ENCODE results near the gene NISCH.

Gene NISCH

GRCh38 chr3:52452126-52452525 is 3.3 kb upstream of the NISCH start:
- Histone ChIP-seq H3K27me3 (replicated peaks; ENCODE audit: insufficient read depth, low read length) (no peaks in the 10 kb centered on the region), H3K36me3 (replicated peaks; ENCODE audit: insufficient read depth, low read length) (no peaks in the 10 kb centered on the region), H3K27ac (ENCODE audit: low read length) (no peak overlapping the region), H3K9ac (ENCODE audit: low read length) (no peak overlapping the region), H4K20me1 (ENCODE audit: insufficient read depth, low read length) (no peaks in the 10 kb centered on the region), H3K79me2 (ENCODE audit: low read length) (peaks cover 20% of the 10 kb centered on the region), H3F3A (ENCODE audit: insufficient read depth, low read length) (peaks cover 5% of the 10 kb centered on the region), H3K4me1 (ENCODE audit: low read length) (peaks cover 13% of the 10 kb centered on the region), H2AFZ (ENCODE audit: low read length) (no peak overlapping the region), H3K9me2 (replicated peaks; ENCODE audit: insufficient read depth, low read length) (no peaks in the 10 kb centered on the region), H3K4me2 (ENCODE audit: low read depth, low read length) (no peak overlapping the region), H3K9me3 (replicated peaks; ENCODE audit: insufficient read depth, low read length) (no peaks in the 10 kb centered on the region), H3K4me3 (ENCODE audit: low read length) (no peak overlapping the region)
- DNase-seq, result no peak
- no peak for TF ChIP-seq EZH2 (optimal IDR thresholded peaks at IDR 0.05; ENCODE audit: low read depth, low read length)
- TF ChIP-seq EZH2phosphoT487 (IDR thresholded peaks at IDR 0.05; ENCODE audit: low read length), result no peak
- no peak for TF ChIP-seq CTCF (IDR thresholded peaks at IDR 0.05; ENCODE audit: low read length)

- peaks cover 21% of the 10 kb centered on the region for H3K79me2 ChIP-seq (ENCODE audit: low read length)
- TF ChIP-seq EZH2phosphoT487 (IDR thresholded peaks at IDR 0.05; ENCODE audit: low read length), result no peak
- TF ChIP-seq EZH2 (optimal IDR thresholded peaks at IDR 0.05; ENCODE audit: low read depth, low read length), result no peak
- no peak for TF ChIP-seq CTCF (IDR thresholded peaks at IDR 0.05; ENCODE audit: low read length)
- peaks cover 5% of the 10 kb centered on the region for H3F3A ChIP-seq (ENCODE audit: insufficient read depth, low read length)
- H3K4me1 ChIP-seq (ENCODE audit: low read length), result peaks cover 13% of the 10 kb centered on the region
- no peaks in the 10 kb centered on the region for H3K27me3 ChIP-seq (replicated peaks; ENCODE audit: insufficient read depth, low read length)
- no peaks in the 10 kb centered on the region for H4K20me1 ChIP-seq (ENCODE audit: insufficient read depth, low read length)
- H2AFZ ChIP-seq (ENCODE audit: low read length), result no peak overlapping the region
- H3K4me3 ChIP-seq (ENCODE audit: low read length), result no peak overlapping the region
- H3K9me3 ChIP-seq (replicated peaks; ENCODE audit: insufficient read depth, low read length), result no peaks in the 10 kb centered on the region
- H3K36me3 ChIP-seq (replicated peaks; ENCODE audit: insufficient read depth, low read length), result no peaks in the 10 kb centered on the region
- no peak overlapping the region for H3K9ac ChIP-seq (ENCODE audit: low read length)
- H3K4me2 ChIP-seq (ENCODE audit: low read depth, low read length), result no peak overlapping the region
- H3K27ac ChIP-seq (ENCODE audit: low read length), result no peak overlapping the region
- DNase-seq, result no peak
- H3K9me2 ChIP-seq (replicated peaks; ENCODE audit: insufficient read depth, low read length), result no peaks in the 10 kb centered on the region
These were observed 2.7 kb upstream of the NISCH start for GRCh38 chr3:52452570-52453221.

DNA sequence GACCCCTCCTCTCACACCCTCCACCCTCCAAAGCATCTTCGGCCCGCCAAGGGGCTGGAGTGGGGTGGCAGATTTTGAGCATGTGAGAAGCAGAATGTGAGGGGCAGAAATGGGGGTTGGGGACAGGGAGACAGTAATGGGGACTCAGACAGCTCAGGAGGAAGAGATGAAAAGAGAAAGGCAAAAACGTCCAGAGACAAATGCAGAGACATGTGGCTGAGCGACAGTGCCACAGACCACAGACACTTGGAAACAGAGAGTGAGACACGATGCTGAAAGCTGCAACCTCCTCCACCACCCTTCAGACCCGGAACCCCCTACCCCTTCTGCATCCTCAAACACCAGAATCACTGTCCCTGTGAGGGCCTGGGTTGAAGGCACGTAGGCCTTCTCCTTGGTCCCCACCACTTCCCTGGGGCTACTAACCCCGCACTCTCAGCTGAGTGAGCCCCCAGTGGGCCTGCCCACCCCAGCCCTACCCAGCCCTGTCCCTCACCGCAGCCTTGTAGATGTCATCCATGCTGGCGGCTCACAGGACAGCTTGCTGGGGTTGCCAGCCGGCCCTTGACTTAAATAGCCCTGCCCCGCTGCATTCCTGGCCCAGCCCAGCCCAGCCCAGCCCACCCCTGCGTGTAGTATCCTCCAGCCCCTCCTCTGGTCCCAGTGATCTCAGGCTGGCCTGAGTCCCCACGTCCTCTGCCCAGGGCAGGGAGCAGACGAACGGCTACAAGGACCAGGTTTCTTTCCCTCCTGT is 1.7 kb upstream of the NISCH start, which contains the start of gene TNNC1:
TNNC1 (minus strand) TSS at position 546 of the 754 bp plus-strand sequence; CDS start at position 520, 26 bp downstream.
- H3K9me2 ChIP-seq (replicated peaks; ENCODE audit: insufficient read depth, low read length), result no peaks in the 10 kb centered on the region
- no peak for DNase-seq
- no peak within 1 kb of the TSS for H3K27ac ChIP-seq (ENCODE audit: low read length)
- H3K4me3 ChIP-seq (ENCODE audit: low read length), result peak within 1 kb of the TSS; percentile 98
- TF ChIP-seq CTCF (IDR thresholded peaks at IDR 0.05; ENCODE audit: low read length), result no peak
- TF ChIP-seq EZH2 (optimal IDR thresholded peaks at IDR 0.05; ENCODE audit: low read depth, low read length), result no peak
- no peak for TF ChIP-seq EZH2phosphoT487 (IDR thresholded peaks at IDR 0.05; ENCODE audit: low read length)
- H2AFZ ChIP-seq (ENCODE audit: low read length), result peak within 1 kb of the TSS; percentile 100
- peak within 1 kb of the TSS; percentile 98 for H3K4me2 ChIP-seq (ENCODE audit: low read depth, low read length)
- H3F3A ChIP-seq (ENCODE audit: insufficient read depth, low read length), result peaks cover 5% of the 10 kb centered on the region
- no peaks in the 10 kb centered on the region for H3K9me3 ChIP-seq (replicated peaks; ENCODE audit: insufficient read depth, low read length)
- H3K36me3 ChIP-seq (replicated peaks; ENCODE audit: insufficient read depth, low read length), result no peaks in the 10 kb centered on the region
- peaks cover 21% of the 10 kb centered on the region for H3K79me2 ChIP-seq (ENCODE audit: low read length)
- peaks cover 13% of the 10 kb centered on the region for H3K4me1 ChIP-seq (ENCODE audit: low read length)
- no peaks in the 10 kb centered on the region for H3K27me3 ChIP-seq (replicated peaks; ENCODE audit: insufficient read depth, low read length)
- no peaks in the 10 kb centered on the region for H4K20me1 ChIP-seq (ENCODE audit: insufficient read depth, low read length)
- peak within 1 kb of the TSS; percentile 84 for H3K9ac ChIP-seq (ENCODE audit: low read length)

Measured in MM.1S (cell line).